Activated naive CD8-positive, alpha-beta T cell treated with anti-CD3 and anti-CD28 coated beads for 36 hours (primary cell): ENCODE measurements around the gene ANKRD34A. TPM values are rescaled to one million over a fixed set of nuclear protein-coding genes. Genes with fewer than 3 reads are reported as not detected.
"Not testable (repeated sequence)": the region's sequence is repeated elsewhere in the genome, so short reads cannot be mapped to it uniquely, and the experiment has no call there.

Source experiments
- DNase-seq: peaks from one replicate; pipeline ENCODE4 v3.0.0; 2021
- H3K27ac Mint-ChIP-seq: one replicate; pipeline ENCODE4 v1.8.0; 2022; ENCODE audit warnings: mild to moderate bottlenecking, moderate library complexity, mixed read lengths
- H3K27me3 Mint-ChIP-seq: one replicate; pipeline ENCODE4 v1.8.0; 2022; ENCODE audit warnings: mild to moderate bottlenecking, mixed read lengths
- H3K36me3 Mint-ChIP-seq: one replicate; pipeline ENCODE4 v1.8.0; 2021; ENCODE audit warnings: mild to moderate bottlenecking, mixed read lengths
- H3K4me1 Mint-ChIP-seq: one replicate; pipeline ENCODE4 v1.8.0; 2021; ENCODE audit warnings: mixed read lengths
- H3K4me3 Mint-ChIP-seq: one replicate; pipeline ENCODE4 v1.8.0; 2022; ENCODE audit warnings: mild to moderate bottlenecking, moderate library complexity, mixed read lengths
- H3K9me3 Mint-ChIP-seq: one replicate; pipeline ENCODE4 v1.8.0; 2022; ENCODE audit warnings: mixed read lengths
- total RNA-seq, 2 experiments: library from RNA; stranded (reverse); gene quantifications; one replicate each; pipeline ENCODE4 v1.2.3, GENCODE V29; 2021

Gene ANKRD34A
- total RNA-seq, 2 experiments from 2014 or later, result 9.3 to 10.3 TPM

GRCh38 chr1:145920297-145920696, 44.1 kb downstream of the ANKRD34A start:
- Mint-ChIP-seq H3K27ac (peak overlapping the region; percentile 66), H3K4me3 (peak overlapping the region; percentile 96), H3K36me3 (peaks cover 35% of the 10 kb centered on the region), H3K4me1 (peaks cover 46% of the 10 kb centered on the region)
- not testable (repeated sequence) for H3K27me3 Mint-ChIP-seq, DNase-seq, H3K9me3 Mint-ChIP-seq

DNA sequence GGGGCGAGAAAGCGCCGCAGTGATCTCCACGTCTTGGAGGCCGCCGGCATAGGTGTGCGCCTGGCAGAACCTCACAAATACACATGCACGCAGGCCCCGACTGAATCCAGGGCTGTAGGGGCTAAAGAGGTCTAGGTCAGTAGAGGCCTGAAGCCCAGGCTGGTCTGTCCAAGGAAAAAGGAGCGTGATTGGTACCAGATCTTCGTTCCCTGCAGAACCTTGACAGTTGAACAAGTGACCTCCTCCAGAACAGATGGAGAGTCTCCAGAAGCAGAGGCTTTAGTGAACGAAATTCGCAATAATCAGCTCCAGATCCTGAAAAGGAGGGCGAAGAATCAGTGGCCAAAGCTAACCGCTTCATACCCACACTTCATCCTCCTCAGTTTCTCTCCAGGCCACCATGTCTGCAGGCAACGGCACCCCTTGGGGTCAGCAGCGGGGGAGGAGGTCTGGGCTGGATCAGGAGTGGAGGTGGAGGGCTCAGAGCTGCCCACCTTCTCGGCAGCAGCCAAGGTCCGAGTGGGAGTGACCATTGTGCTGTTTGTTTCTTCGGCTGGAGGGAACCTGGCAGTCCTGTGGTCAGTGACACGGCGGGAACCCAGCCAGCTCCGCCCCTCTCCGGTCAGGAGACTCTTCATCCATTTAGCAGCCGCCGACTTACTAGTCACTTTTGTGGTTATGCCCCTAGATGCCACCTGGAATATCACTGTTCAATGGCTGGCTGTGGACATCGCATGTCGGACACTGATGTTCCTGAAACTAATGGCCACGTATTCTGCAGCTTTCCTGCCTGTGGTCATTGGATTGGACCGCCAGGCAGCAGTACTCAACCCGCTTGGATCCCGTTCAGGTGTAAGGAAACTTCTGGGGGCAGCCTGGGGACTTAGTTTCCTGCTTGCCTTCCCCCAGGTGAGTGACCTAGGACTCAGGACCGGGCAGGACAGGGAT, 45.1 kb downstream of the ANKRD34A start:
- no peaks in the 10 kb centered on the region for H3K27me3 Mint-ChIP-seq
- DNase-seq, result peak; percentile 24
- no peaks in the 10 kb centered on the region for H3K9me3 Mint-ChIP-seq
- peak overlapping the region; percentile 96 for H3K4me3 Mint-ChIP-seq
- H3K27ac Mint-ChIP-seq, result peak overlapping the region; percentile 95
- peaks cover 34% of the 10 kb centered on the region for H3K36me3 Mint-ChIP-seq
- H3K4me1 Mint-ChIP-seq, result peaks cover 49% of the 10 kb centered on the region

DNA sequence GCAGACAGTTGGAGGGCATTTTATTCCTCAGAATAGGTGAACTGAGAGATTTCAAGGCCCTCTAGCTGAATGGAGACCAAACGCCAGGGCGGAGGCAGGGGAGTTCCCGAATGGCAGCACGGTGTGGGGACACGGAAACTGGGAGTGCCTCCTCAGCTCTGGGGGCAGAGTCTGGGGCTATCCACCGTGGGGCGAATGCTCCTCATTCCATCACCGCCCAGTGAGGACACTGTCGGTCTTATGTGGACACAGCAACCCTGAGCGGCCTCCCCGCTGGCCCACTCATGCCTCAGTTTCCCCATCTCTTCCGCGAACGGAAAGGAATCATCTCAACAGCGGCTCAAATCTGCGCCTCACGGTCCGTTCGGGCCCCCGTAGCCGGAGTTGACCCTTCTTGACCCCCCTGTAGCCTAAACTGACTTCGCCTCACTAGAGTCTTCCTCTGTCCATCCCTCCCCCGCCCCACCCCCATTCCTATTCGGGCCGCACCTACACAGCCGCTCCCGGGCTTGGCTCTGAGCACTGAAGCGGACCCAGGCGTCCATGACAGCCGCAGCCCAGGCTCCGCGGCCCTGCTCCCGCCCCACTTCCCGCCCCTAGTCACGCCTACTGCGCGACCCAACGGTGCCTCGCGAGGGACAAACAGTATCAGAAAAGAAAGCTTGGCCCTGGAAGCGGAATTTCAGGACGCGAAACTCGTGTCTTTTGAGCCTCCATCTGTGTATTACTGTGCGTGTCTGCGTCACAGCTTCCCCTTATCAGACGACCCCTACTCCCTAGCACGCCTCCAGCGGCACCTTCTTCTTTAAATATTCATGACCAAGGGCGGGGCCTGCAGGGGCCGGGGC, 46.0 kb downstream of the ANKRD34A start, which contains the start of gene PEX11B:
Gene PEX11B (minus strand): TSS at position 574 of the 848 bp plus-strand sequence. CDS start 29 bp downstream, at position 545.
- peak within 1 kb of the TSS; percentile 96 for H3K4me3 Mint-ChIP-seq
- H3K27me3 Mint-ChIP-seq, result no peaks in the 10 kb centered on the region
- H3K4me1 Mint-ChIP-seq, result peaks cover 47% of the 10 kb centered on the region
- H3K9me3 Mint-ChIP-seq, result no peaks in the 10 kb centered on the region
- peak; percentile 90 for DNase-seq
- peak within 1 kb of the TSS; percentile 95 for H3K27ac Mint-ChIP-seq
- peaks cover 37% of the 10 kb centered on the region for H3K36me3 Mint-ChIP-seq

GRCh38 chr1:145917595-145917994, 46.8 kb downstream of the ANKRD34A start:
- Mint-ChIP-seq H3K9me3 (no peaks in the 10 kb centered on the region), H3K36me3 (peaks cover 33% of the 10 kb centered on the region), H3K27me3 (no peaks in the 10 kb centered on the region), H3K27ac (peak overlapping the region; percentile 95), H3K4me1 (peaks cover 42% of the 10 kb centered on the region), H3K4me3 (peak overlapping the region; percentile 96)
- no peak for DNase-seq

- Mint-ChIP-seq H3K4me1 (peaks cover 40% of the 10 kb centered on the region), H3K27ac (peak overlapping the region; percentile 74), H3K9me3 (no peaks in the 10 kb centered on the region), H3K4me3 (peak overlapping the region; percentile 77), H3K36me3 (peaks cover 35% of the 10 kb centered on the region), H3K27me3 (no peaks in the 10 kb centered on the region)
- DNase-seq, result no peak
Observed at GRCh38 chr1:145916745-145917144, 47.6 kb downstream of the ANKRD34A start.

DNA sequence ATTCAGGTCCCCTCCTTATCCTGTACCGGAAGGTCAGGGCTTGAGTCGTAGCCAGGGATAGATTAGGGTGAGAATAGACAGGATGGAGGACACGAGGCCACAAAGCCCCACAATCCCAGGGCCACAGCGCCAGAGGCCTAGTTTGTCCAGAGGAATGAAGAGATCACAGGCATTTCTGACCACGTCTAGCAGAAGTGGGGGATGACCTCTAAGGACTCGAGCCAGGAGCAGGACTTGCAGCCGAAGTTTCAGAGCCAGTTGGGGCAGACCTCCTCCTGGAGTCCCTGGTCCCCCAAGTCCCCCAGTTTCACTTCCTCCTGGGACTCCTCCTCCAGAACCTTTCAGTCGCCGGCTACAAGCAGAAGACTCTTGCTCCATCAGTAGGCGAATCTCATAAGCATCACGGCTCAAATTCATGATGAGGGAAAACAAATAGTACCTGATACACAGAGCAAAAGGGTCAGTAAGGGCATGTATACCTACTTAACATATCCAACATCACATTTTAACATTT, 52.2 kb downstream of the ANKRD34A start:
- H3K27me3 Mint-ChIP-seq, result no peaks in the 10 kb centered on the region
- H3K27ac Mint-ChIP-seq, result peak overlapping the region; percentile 18
- H3K36me3 Mint-ChIP-seq, result peaks cover 28% of the 10 kb centered on the region
- peaks cover 17% of the 10 kb centered on the region for H3K4me1 Mint-ChIP-seq
- H3K9me3 Mint-ChIP-seq, result no peaks in the 10 kb centered on the region
- no peak overlapping the region for H3K4me3 Mint-ChIP-seq
- no peak for DNase-seq

Other genes with a start within 250 kb of the ANKRD34A start
- 10 to 100 TPM; 14.2 to 14.4 TPM for gene CD160, start 245.1 kb downstream of the ANKRD34A start, total RNA-seq
- gene RNF115, start 140.5 kb downstream of the ANKRD34A start, total RNA-seq, result 10 to 100 TPM; 14.3 to 15.5 TPM
- gene POLR3C, start 140.4 kb downstream of the ANKRD34A start, total RNA-seq, result 10 to 100 TPM; 59.2 to 62.0 TPM
- gene NUDT17, start 118.9 kb downstream of the ANKRD34A start, total RNA-seq, result 1 to 10 TPM; 3.6 to 3.8 TPM
- gene PIAS3, start 105.5 kb downstream of the ANKRD34A start, total RNA-seq, result 10 to 100 TPM; 14.7 to 16.4 TPM
- under 1 TPM; 0.58 to 0.64 TPM for gene ANKRD35, start 78.7 kb downstream of the ANKRD34A start, total RNA-seq
- 1 to 10 TPM in 1 of 2 experiments, under 1 TPM in 1; 0.97 to 1.2 TPM for gene ITGA10, start 54.5 kb downstream of the ANKRD34A start, total RNA-seq
- 10 to 100 TPM; 33.6 to 33.8 TPM for gene PEX11B, start 45.9 kb downstream of the ANKRD34A start, total RNA-seq
- gene RBM8A, start 37.1 kb downstream of the ANKRD34A start, total RNA-seq, result 100 to 1,000 TPM; 345 to 349 TPM
- 10 to 100 TPM; 37.6 to 38.3 TPM for gene LIX1L, start 6.6 kb downstream of the ANKRD34A start, total RNA-seq
- 10 to 100 TPM; 21.1 to 21.9 TPM for gene POLR3GL, start 115 bp upstream of the ANKRD34A start, total RNA-seq
- 100 to 1,000 TPM; 228 to 231 TPM for gene TXNIP, start 32.0 kb upstream of the ANKRD34A start, total RNA-seq
- not detected for gene HJV, start 57.2 kb upstream of the ANKRD34A start, total RNA-seq
- under 1 TPM; 0.64 to 0.78 TPM for gene NBPF10, start 180.2 kb upstream of the ANKRD34A start, total RNA-seq